Endothelial cell of umbilical vein (primary cell): ENCODE data around the gene NOXA1.

ENCODE experiments used
- CTCF ChIP-seq, 2 donors: IDR thresholded peaks; 1 replicate in 1 of 2; 2 replicates in 1 of 2; pipeline ENCODE4 v1.5.1; 2011; ENCODE audit warnings: low read length in 2 of 2, mild to moderate bottlenecking in 2 of 2, moderate library complexity in 2 of 2, control low read depth in 1 of 2, inconsistent platforms in 1 of 2, low read depth in 1 of 2; ENCODE audit not compliant: insufficient read depth in 1 of 2; ENCODE audit errors: extremely low read depth in 1 of 2
- TF ChIP-seq, protein P1 (sequence below): IDR thresholded peaks from 2 replicates; pipeline ENCODE4 v1.6.1; 2011; ENCODE audit not compliant: insufficient read depth, insufficient read length

- no peak for TF ChIP-seq CTCF (IDR thresholded peaks at IDR 0.05; ENCODE audit: extremely low read depth in 1 of 2, insufficient read depth in 1 of 2, low read depth in 1 of 2, low read length in 2 of 2)
- TF ChIP-seq, protein P1, sequence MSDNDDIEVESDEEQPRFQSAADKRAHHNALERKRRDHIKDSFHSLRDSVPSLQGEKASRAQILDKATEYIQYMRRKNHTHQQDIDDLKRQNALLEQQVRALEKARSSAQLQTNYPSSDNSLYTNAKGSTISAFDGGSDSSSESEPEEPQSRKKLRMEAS, result no peak
Observed at GRCh38 chr9:137479892-137480685, 56.9 kb downstream of the NOXA1 start.
